ENCODE data around the gene EIF1AD.

- no peak for TF ChIP-seq REST (IDR thresholded peaks at IDR 0.05; ENCODE audit: insufficient read depth in 1 of 2, low read depth in 2 of 2, low read length in 2 of 2)
- no peak for TF ChIP-seq POLR2AphosphoS5 (IDR thresholded peaks at IDR 0.05; ENCODE audit: low read depth, low read length)
- no peak for TF ChIP-seq SIN3A (IDR thresholded peaks at IDR 0.05; ENCODE audit: borderline replicate concordance, insufficient read depth, low read length)
These were observed 35.4 kb upstream of the EIF1AD start for GRCh38 chr11:66037327-66037726.
